ENCODE data around the gene BFSP2.
"Not testable (repeated sequence)": the region's sequence is repeated elsewhere in the genome, so short reads cannot be mapped to it uniquely, and the experiment has no call there.

Gene BFSP2

DNA sequence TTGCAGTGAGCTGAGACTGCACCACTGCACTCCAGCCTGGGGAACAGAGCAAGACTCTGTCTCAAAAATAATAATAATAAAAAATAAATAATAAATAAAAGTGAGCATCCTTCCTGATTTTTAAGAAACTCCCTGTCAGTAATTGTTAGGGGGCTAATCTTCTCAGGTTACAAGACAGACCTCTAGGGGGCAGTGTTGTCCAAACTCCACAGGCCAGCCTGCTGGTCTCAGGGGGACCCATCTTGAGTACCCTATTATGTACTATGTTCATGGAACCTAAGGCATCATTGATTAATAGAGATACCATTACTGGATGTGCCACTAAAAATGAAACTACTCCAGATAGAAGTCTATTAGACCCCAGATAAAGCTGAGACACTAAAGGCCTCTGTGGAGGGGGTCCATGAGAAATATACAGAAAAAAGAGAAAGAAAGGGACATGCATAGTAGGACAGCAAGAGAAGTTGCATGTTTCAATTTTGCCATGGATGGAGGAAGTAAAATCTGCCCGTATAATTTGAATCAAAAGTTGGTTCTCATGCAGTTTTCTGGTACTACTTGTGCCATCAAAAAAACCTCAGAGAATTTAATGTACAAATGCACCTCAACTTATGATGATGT is 88.2 kb downstream of the BFSP2 start:
- peak; percentile 41 for DNase-seq

DNA sequence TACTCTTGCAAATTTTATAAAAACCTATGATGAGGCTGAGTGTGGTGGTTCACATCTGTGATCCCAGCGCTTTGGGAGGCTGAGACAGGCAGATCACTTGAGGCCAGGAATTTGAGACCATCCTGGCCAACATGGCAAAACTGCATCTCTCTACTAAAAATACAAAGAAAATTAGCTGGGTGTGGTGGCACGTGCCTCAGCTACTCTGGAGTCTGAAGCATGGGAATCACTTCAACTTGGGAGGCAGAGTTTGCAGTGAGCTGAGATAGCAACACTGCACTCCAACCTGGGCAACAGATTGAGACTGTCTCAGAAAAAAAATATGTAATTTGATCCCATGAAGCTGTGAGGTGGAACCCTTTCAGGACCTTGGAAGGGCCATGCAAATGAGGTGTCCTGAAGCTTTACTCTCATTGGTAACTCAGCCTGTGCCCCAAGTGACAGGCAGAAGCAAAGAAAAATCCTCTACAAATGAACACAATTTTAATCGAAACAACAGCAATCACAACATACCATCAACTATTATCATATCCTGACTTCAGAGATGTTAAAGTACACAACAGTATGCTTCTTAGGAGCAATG is 89.0 kb downstream of the BFSP2 start:
- no peak for DNase-seq

GRCh38 chr3:133489466-133490085 is 89.7 kb downstream of the BFSP2 start:
- DNase-seq: no peak

- DNase-seq: peak; percentile 67
Measured at GRCh38 chr3:133490468-133491351, 90.9 kb downstream of the BFSP2 start.

DNA sequence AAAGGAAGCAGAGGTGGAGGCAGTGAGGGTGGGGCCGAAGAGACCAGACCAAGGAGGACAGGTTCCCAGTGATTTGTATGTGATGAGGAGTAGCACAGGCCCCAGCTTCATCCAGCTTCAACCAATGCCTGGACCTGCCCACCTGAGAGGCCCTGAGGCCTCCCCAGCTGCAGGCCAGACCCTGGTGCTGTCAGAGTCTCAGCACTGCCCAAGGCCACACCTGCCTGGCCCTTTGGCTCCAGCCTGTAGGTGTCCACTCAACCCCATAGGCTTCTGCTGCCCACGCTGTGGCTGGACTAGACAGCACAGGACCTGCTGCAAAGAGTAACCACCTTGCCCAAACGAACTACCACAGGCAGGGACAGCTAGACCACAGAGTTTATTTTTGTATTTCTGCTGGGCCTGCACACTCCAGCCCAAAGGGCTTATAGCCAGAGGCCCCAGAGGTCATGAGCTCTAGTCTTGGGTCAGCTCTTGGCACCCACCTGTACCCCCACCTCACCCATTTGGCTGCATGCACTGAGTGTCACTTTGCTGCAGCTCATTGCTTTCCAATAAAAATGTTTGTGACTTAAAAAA is 91.7 kb downstream of the BFSP2 start:
- DNase-seq: no peak

DNA sequence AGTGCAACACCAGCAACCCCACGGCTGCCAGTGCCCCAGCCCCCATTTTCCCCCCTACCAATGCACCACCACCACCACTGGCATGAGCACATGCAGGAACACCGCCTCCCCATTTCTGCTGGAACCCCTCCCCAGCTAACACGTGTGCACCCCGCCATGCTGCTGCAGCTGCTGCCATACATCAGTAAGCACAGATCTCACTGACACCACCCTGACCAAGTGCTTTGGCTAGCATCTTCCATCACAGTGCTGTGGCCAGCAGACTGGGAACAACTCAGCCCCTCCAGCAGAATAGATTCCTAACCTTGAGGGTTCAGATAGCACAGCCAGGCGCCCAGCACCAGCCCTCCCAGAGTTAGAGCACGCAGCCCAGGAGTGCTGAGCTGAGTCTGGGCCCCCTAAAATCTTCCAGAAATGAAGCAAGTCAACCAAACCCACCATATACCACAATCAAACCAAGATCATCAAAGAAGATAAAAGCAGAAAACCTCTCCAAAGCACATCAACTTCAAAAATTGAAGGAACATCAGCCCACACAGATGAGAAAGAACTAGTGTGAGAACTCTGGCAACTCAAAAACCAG is 92.4 kb downstream of the BFSP2 start:
- no peak for DNase-seq

- no peak for DNase-seq
Measured at GRCh38 chr3:133494469-133494868, 94.6 kb downstream of the BFSP2 start.

DNA sequence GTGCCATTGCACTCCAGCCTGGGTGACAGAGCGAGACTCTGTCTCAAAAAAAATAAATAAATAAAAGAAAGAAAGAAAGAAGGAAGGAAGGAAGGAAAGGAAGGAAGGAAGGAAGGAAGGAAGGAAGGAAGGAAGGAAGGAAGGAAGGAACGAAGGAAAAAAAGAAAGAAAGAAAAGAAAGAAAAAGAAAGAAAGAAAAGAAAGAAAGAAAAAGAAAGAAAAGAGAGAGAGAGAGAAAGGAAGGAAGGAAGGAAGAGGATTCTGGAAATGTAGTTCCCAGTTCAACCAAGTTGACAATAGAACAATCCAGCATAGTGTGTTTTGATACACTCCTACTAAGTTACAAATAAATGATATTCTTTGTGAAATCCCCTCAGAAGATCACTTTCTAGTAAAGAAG is 102.7 kb downstream of the BFSP2 start:
- not testable (repeated sequence) for DNase-seq

- DNase-seq: no peak
Measured at GRCh38 chr3:133503409-133503808, 103.6 kb downstream of the BFSP2 start.

GRCh38 chr3:133504736-133505135 is 104.9 kb downstream of the BFSP2 start:
- DNase-seq: no peak

GRCh38 chr3:133505813-133506212 is 106.0 kb downstream of the BFSP2 start:
- no peak for DNase-seq

DNA sequence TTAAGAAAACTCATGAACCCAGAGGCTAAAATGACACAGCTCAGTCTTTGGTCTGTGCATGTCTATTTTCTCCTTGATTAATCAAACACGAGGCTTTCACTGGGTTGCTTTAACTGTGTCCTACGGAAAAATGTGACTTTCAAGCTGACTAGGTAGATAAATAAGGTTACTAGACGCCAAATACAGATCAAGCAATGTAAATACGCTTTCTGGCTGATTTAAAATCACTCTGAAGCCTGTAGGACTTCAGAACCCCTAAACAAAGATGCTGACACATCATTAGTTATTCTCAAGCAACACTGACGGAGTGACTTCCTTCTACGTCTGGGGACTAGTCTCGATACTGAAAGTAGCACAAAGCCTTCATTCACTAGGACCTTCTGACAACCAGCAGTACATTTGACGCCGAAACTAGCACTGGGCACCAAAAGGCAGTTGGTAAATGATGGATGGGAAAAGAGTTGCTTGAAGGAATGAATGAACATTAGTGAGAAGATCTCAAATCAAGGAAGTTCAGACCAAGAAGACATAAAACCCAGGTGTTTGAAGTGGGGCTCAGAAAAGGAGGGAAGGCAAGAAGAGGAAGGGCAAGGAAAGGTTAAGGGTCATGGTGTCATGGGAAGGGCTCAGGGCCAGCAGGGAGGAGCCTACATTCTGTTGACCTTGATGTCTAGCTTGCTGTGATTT is 106.5 kb downstream of the BFSP2 start:
- DNase-seq: no peak

DNA sequence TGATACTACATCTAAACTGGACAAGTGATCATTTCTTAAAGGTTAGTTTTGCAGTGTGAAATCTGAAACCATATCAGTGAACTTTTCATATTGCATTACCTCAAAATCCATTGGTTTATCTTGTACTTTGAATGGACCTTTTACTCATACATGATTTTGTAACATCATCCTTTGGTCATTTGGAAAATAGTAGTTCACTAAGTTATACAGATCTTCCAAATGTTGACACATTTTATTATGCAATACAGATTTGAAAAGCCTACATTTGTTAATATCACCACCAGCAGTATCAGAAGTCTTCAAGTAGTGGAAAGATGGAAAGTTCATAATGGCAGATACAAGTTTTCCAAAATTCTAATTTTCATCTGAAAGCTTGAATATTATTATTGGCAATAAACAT is 109.6 kb downstream of the BFSP2 start:
- no peak for DNase-seq

DNA sequence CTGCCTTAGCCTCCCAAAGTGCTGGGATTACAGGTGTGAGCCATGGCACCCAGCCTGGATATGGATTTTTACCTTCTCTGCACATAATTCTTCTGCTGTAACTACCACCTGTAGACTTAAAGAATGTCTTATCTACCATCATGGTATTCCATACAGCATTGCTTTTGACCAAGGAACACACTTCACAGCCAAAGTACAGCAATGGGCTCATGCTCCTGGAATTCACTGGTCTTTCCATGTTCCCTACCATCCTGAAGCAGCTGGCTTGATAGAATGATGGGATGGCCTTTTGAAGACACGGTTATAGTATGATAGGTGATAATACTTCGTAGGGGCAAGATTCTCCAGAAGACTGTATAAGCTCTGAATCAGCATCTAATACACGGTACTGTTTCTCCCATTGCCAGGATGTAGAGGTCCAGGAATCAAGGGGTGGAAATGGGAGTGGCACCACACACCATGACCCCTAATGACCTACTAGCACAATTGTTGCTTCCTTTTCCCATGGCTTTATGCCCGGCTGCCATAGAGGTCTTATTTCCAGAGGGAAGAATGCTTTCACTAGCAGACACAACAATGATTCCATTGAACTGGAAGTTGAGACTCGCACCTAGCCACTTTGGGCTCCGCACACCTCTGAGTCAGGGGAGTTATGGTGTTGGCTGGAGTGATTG is 112.7 kb downstream of the BFSP2 start:
- no peak for DNase-seq

DNA sequence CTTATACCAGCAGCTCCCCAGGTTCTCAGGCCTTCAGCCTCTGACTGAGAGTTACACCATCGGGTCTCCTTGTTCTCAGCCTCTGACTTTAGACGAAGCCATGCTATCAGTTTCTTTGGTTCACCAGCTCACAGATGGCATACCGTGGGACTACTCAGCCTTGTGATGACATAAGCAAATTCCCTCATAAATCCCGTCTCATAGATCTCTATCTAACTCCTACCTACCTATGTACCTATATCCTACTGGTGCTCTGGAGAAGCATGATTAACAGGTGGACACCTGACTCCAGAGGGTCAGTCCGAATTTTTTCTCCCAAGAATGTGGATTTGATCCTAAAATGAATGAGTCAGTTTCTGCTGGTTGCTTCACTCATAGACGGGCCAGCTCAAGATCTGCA is 114.6 kb downstream of the BFSP2 start:
- no peak for DNase-seq

DNA sequence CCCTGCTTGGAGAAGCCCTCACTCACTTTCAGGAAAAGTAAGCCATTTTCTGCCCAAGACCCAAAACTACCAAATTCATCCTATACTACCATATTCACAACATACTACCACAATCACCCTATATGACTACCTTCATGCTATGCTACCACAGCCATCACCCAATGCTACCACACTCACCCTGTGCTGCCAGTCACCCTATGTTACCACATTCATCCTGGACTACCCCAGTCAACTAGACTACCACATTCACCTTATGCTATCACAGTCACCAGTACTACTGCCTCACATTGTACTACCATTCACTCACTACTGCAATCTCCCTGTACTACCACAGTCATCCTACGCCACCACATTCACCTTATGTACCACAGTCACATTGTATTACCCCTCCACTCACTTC is 115.3 kb downstream of the BFSP2 start:
- no peak for DNase-seq

DNA sequence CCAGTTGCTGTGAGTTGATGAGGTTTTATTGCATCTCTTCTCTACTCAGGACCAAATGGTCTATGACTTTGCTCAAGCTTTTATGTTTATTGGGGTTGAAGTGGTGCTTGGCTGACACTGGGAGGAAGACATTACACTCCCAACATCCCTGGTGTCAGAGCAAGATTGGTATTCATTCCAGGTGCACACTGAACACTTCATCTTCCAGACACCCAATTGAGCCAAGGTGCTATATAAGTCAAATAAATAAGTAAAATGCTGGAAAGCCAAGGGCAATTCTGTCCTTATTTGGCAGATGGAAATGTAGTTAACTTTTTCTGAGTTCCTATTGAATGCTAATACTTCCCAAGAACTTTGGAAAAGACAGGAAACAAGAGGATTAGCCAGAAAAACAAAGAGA is 120.4 kb downstream of the BFSP2 start:
- no peak for DNase-seq

DNA sequence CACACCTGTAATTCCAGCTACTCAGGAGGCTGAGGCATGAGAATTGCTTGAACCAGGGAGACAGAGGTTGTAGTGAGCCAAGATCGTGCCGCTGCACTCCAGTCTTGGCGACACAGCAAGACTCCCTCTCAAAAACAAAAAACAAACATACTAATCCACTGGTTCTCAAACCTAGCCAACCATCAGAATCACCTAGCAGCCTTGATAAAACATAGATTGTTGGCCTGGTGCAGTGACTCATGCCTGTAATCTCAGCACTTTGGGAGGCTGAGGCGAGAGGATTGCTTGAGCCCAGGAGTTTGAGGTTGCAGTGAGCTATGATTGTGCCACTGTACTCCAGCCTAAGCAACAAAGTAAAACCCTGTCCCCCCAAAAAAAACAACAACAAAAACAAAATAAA is 121.1 kb downstream of the BFSP2 start:
- DNase-seq: not testable (repeated sequence)

DNA sequence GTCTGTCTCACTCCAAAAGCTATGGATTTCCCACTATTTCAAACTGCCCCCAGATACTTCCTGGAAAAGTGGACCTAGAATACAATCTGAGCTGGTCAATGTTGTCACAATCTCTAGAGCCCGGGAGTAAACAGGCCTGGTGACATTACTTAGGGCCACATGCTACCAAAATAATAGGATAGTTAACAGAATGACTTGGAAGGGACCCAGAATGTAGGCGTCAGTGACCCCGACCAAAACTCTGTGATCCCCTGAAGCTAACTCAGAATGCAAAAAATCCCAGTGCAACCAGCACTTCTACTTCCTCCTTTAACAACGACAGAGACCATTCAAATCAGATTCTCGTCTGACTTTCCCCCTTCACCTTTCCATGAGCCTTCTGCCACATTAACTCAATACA is 122.1 kb downstream of the BFSP2 start:
- DNase-seq: no peak

- not testable (repeated sequence) for DNase-seq
Measured at GRCh38 chr3:133523758-133524157, 123.9 kb downstream of the BFSP2 start.
